GM18868 (cell line): Measurements from ENCODE around the gene CHCHD3.

Experiments used
- ATAC-seq: cut with Tn5 transposase; IDR thresholded peaks from one replicate; pipeline ENCODE4 v1.9.1; 2021; ENCODE audit warnings: mild to moderate bottlenecking, moderate library complexity; ENCODE audit not compliant: unreplicated experiment

Gene CHCHD3

DNA sequence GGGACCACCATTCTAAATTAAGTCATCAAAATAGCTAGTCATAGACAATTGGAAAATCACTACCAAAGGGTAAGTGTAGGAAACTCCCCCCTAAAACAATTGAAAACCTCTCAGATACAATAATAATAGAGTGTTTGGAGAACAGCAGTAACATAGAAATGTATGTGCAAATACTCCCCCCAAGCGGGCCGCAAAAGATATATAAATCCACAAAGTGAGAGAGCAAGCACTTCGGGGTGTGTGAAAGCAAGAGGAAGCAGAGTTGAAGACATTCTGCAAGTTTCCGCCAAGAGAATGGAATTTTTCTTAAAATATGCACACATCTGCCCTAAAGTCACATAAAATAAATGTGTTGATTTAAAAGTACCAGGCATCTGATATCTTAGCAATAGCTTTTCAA, 33.3 kb downstream of the CHCHD3 start:
- ATAC-seq = no peak

DNA sequence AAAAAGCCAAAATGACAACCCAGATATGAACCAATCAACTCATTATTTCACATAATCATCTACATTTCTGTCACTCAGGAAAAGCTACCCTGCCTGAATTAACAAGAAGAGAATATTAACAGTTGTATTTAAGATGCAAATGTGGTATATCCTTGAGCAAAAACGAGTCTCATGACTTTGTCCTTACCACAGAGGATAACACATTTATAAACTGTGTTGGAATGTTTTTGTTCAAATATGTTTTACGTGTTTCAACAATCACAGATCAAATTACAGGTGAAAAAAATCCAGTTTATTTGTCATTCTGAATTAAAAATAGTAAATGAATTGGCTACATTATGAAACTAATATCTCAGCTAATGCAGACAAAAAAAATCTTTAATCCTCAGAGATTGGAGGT, 34.6 kb downstream of the CHCHD3 start:
- ATAC-seq = no peak

DNA sequence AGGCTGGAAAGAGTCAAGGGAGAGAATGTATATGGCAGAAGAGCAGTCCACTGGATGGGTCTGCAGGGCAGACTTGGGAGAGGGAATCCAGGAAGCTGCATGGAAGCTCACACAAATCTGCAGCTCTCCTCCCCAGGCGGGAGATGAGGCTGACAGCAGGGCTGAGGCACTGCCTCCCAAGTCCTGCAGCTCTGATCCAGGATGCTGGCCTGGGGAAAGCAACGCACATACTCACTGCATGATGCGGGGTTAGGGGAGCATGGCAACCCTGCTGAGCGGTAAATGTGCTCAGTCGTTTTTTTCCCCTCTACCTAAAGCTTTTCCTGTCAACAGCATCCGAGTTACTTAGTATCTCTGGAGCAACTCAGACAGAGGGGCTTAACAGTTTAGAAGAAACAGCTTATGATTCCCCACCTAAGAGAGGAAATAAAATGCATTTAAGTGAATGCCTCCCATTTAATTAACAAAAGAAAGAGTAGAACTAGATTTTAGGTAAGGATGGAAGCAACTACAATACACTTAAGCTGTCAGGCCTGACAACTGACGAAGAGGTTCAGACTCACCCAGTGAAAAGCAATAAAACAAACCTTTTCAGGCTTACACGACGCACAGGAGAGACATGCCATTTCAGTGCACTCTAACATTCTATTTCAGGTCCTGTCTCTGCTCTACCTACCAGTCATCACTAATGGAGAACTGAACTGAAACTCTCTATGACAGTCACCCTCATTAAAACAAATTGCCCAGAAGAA, 37.0 kb downstream of the CHCHD3 start:
- ATAC-seq = no peak

DNA sequence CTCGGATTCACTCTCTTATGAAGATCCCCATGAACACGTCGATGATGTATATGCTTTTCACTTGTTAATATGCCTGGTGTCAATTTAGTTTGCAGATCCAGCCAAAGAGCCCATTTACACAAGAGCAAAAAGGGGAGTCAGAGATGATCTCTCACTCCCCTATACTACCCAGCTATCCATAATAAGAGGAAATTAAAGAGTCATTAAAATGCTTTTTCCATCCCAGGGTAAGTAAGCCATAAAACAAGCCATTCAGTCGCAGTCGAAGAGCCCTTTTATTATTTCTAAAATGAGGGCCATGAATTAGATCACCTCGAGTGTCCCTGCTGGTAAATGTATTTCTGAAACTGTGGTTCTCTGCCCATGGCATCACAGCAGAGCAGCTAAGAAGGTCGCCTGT, 41.2 kb downstream of the CHCHD3 start:
- no peak for ATAC-seq

DNA sequence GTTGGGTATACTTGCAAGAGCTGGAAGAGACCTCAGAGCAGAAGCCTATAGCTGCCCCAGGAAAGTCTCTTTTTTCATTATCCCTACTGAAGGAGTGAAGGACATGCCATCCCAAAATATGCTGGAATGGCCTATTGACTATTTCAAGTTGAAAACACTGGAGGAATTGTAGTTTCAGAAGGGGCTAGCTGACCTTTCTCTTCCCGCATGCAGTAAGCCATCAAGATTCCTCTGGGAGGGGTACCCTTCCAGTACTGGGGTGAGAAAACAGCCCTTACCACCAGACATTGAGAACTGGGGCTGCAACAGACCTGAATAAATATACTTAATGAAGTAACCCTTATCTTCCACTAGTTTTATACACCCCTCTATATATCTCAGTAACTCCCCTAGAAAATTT, 41.7 kb downstream of the CHCHD3 start:
- no peak for ATAC-seq

DNA sequence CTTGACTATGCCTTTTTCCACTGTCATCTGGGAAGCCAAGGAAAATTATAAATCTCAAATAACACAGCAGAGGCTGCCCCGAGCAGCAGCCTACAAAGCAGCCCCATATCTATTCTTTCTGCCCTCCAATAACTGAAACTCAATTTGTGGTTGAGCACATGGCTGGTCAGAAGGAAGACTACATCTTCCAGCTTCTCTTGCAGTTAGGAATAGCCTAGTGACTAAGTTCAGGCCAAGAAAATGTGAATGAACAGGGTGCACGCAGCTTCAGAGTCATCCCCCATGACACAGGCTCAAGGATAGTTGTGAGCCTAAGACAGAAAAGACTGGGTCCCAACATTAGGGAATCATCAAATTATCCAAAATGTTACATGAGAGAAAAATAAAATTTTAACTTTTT, 42.3 kb downstream of the CHCHD3 start:
- ATAC-seq = no peak

DNA sequence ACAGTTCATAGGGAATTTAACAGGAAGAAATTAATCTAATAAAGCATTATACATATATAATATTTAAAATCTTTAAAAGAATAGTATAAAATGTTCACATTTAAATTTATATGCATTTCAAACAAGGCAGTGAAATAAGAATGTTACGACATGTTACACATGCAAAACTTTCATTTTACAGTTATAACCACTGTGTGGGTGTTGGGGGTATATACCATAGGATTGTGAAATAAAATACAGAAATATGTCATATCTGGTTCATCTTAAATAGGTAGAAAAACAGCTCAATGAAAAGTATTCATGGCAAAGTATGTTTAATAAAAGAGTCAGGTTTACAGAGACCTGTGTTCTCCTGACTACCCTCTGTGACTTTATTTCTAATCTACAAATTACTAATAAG, 45.6 kb downstream of the CHCHD3 start:
- ATAC-seq = no peak

DNA sequence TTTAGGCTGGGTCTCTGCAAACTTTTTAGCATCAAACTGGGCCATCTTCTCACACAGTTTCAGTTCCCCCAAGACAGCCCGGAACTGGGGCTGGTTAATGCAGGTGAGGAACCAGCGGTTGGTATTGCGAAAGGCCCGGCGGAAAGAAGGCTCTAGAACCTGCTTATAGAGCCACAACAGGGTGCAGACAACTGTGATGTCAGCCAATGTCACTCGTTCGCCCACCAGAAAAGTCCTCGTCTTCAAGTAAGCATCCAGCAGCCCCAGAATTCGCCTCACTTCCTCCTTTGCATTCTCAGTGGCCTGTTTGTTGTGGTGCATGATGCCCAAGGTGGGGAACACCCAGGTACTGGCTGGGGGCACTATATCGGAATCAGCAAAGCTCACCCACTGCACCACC, 46.6 kb downstream of the CHCHD3 start:
- peak; percentile 84 for ATAC-seq

DNA sequence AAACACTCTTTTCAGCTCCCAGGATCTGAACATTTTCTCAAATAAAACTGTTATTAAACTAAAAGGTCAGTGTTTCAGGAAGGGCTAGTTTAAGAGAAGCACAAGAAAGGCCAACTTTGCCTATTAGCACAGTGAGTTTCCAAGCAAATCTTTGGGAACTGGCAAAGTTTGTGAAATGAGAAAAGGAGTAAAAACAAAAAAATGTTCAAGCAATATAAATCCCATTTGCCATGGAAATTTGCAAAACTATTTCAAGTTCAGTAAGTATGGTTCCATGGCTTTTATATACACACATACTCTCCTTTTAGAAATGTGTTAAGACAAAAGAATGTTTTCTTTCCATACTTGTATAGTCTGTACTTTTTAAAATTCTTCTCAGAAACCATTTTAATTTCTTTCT, 51.5 kb downstream of the CHCHD3 start:
- no peak for ATAC-seq

DNA sequence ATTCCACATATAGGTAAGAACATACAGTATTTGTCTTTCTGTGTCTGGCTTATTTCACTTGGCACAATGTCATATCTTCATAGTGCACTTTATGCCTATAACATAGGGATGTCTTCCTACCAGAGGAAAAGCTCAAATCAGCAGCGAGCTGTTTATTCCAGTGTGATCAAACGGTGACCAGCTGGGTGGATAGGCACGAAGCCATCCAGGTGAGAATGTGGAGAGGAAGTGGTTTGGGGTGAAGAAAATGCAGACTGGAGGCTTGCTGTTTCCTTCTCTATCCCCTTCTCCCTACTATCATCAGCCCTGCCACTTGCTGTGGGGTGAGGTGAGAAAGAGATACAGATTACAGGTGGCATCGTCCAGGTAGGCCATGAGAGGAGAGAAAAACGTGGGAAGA, 52.4 kb downstream of the CHCHD3 start:
- ATAC-seq = no peak

DNA sequence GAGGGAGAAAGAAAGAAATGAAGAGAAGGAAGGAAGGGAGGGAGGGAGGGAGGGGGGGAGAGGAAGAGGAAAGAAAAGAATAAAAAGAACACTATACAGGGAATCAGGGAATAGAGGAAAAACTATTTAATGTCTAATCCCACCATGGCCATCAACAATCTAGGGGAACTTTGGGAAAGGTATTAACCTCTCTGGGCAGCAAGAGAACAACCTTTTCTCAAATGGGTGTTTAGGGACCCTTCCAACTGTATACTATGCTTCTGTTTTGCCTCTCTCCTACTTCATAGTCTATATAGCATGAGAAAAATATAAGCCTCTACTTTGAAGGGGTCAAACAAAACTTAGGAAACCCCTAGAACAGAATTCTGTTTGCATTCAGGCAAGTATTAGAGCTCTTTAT, 54.5 kb downstream of the CHCHD3 start:
- ATAC-seq = no peak

DNA sequence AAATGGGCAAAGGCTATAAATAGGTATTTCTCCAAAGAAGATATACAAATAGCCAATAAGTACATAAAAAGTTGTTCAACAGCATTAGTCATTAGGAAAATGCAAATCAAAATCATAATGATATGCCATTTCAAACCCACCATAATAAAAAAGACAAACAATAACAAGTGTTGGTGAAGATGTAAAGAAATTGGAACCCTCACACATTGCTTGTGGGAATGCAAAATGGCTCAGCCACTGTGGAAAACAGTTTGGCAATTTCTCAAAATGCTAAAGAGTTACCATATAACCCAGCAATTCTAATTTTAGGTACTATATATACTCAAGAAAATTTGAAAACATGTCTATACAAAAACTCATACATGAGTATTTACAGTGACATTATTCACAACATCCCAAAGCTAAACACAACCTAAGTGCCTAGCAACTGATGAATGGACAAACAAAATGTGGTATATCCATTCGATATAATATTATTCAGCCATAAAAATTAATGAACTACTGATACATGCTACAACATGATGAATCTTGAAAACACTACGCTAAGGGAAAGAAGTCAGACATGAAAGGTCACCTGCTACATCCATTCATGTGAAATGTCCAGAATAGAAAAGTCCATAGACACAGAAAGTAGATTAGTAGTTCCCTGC, 55.6 kb downstream of the CHCHD3 start:
- ATAC-seq = no peak

DNA sequence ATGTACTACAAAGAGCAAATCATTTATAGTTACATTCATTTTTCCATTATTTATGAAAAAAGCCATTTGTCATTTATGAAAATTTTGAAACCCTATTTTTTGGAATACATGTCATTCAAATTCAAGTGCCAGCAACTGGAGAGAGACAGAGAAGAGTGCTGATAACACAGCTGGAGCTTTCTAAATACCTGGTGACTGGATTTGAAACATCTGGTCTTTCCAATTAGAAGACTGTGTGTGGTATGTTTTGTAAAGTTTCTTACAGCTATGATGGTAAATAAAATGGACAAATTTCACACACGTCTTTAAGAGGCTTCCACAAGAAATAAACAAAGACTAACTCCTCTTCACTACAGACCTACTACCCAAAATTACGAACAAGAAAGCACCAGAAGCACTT, 56.8 kb downstream of the CHCHD3 start:
- no peak for ATAC-seq

DNA sequence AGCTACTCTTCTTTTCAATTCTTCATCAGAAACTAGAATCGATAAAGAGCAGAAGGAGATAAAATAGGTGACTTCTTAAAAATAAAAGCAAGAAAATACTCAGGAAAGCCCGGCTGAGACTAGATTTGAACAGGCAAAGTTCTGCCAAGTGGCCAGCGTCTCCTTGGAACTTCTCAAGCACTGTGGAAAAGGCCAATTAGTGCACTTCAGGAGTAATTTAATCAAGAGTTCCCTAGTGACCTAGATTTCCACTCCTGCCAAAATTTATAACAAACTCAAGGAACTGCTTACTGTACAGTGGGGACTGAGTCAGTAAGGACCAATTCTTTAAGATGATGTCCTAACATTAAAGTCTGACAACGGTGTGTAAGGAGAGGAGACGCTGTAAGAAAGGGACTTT, 57.3 kb downstream of the CHCHD3 start:
- no peak for ATAC-seq

DNA sequence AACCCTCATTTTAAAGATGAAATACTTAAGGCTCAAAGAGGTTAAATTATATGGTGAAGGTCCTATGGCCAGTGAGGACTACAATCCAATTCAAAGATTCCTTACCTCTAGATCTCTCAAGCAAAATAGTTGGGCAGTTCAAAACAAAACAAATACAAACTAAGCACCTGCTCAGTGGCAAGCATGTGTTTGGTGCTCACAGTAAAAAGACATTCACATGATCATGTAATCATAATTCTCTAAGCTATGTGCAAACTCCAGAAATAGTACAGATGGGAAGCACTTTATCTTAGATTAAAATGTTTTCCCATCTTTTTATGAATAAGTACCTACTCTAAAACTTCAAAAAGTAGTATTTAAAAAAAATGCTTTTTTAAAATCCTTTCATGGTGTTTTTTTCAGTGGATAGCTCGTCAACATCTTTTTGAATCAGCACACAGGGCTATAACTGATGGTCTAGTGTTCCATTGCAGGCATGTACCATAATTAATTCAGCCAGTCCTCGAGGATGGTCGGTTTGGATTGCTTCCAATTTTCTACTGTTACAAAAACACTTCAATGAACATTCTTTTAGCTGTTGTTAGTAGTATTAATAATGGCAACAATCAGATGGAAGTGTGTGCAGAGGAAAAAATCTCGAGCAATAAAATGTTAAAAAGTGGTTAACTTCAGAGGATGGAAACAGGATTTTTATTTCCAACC, 58.4 kb downstream of the CHCHD3 start:
- ATAC-seq = no peak

DNA sequence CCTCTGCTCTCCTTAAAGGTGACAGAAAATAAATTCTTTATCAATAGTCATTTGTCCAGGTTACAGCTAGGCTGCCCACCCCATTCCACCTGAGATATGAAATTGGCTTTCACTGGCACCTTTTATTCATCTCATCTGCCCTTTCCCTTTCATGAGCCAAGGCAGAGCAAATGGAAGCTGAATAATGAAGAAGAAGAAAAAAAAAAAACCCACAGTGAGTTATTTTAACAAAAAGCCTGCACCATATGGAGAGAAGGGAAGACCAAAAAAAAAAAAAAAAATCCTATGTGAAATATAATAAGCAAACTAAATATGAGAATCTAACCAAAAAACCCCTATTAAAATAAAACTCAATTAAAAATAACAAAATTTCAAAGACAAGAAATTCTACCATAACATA, 59.2 kb downstream of the CHCHD3 start:
- no peak for ATAC-seq

DNA sequence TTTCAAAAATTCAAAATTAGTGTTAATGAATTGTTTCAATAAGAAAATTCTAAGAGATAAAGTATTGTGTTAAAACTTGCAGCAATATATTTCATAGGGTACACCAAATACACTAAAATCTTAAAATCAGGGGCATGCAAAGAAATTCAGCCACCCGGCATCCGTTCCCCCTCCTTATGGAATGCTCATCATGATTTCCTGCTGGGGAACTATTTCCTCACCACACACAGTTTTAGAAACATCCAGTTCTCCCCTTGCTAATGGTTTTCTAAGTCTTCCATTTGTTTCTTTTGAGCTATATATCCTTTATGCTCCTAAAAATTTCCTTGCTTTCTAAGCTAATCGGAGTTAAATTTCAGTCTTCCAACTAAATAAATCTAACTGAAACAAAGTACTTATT, 60.7 kb downstream of the CHCHD3 start:
- ATAC-seq = no peak

DNA sequence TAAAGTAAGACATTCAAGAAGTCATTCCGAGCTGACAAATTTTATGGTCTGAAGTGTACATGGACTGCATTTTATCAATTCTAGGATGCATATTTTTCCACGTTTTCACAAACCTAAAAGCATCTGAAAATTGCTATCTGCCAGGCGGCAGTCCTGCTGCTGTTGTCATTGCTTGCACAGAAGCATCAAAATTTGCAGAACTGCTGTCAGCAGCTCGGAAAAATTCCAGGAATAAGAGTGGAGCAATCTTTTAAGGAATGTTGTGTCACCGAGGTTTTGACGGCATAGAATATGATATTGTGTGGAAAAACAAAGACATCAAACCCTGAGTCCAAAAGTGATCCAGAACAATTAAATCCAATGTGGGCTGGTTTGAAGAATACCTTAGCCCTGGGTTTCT, 61.4 kb downstream of the CHCHD3 start:
- no peak for ATAC-seq

DNA sequence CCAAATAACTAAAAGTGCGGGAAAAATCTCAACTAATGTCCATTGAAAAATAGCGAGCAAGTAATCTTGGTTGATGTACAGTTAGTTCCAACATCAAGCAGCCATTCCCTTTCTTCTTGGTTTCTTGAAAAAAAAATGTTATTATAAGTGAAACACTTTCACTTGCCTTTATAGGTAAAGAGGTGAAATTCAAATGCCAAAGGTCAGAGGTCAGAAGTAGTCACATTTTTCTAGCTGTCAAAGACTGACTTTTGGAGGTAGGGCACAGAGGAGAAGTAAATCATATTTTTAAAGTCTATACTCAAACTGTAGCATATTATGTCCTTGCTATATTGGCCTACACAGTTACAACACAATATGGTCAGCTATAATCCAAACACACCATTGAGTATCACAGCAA, 62.3 kb downstream of the CHCHD3 start:
- ATAC-seq = no peak

DNA sequence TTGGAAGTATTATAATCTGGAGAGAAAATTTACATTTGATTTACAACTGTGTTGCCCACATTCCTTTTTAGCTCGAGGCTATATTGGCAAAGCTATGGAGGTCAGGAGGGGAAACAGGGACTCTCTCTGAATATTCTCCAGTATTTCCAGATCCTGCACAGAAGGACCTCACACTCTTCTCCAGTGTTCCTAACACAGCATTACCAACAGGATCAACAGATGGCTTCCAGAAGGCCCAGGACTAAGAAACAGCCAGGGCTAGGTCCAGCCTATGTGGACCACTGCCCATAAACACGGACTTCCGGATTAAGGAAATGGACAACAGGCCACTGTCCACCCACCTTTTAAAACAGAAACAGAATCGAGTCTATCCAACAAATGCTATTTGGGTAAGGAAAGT, 65.3 kb downstream of the CHCHD3 start:
- no peak for ATAC-seq

DNA sequence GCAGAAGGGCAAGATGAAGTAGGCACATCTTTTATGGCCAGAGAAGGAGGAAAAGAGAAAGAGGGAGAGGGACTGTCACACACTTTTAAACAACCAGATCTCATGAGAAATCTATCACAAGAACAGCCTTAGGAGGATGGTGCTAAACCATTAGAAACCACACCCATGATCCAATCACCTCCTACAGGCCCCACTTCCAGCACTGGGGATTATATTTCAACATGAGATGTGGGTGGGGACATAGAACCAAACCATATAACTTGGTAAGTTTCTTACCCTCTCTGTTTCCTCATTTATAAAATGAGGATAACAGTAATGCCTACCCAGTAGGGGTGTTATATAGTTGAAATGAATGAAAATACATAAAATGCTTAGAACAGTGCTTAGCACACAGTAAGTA, 66.0 kb downstream of the CHCHD3 start:
- ATAC-seq = no peak

DNA sequence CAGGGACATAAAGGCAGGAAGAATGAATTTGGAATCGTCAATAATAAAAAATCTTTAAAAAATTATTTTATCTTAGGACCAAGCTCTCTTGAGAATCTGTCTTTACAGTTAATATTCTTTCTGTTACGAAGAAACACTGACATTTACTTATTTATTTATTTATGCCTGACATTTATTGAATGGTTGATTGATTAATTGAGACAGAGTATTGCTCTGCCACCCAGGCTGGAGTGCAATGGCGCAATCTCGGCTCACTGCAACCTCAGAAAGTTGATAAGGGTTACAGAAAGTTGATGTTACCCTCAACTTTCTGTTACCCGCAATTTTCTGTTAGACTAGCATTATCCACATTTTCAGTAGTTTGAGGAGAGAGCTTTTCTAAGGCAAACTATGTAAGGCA, 70.1 kb downstream of the CHCHD3 start:
- ATAC-seq = no peak
